ENCODE results near the gene GOLPH3L. TPM values are rescaled to one million over a fixed set of nuclear protein-coding genes. Genes with fewer than 3 reads are reported as not detected.

GOLPH3L gene
- total RNA-seq: 17.1 to 23.2 TPM (median 17.7 TPM) in 3 replicates
- long read RNA-seq, transcript GOLPH3L-201 (5 exons, 2,999 nt): major isoform, 12 of 15 reads
- long read RNA-seq, partial matches to known transcripts: 1 of 15 reads
- long read RNA-seq, other reads (novel, unspliced or antisense): 2 of 15 reads

DNA sequence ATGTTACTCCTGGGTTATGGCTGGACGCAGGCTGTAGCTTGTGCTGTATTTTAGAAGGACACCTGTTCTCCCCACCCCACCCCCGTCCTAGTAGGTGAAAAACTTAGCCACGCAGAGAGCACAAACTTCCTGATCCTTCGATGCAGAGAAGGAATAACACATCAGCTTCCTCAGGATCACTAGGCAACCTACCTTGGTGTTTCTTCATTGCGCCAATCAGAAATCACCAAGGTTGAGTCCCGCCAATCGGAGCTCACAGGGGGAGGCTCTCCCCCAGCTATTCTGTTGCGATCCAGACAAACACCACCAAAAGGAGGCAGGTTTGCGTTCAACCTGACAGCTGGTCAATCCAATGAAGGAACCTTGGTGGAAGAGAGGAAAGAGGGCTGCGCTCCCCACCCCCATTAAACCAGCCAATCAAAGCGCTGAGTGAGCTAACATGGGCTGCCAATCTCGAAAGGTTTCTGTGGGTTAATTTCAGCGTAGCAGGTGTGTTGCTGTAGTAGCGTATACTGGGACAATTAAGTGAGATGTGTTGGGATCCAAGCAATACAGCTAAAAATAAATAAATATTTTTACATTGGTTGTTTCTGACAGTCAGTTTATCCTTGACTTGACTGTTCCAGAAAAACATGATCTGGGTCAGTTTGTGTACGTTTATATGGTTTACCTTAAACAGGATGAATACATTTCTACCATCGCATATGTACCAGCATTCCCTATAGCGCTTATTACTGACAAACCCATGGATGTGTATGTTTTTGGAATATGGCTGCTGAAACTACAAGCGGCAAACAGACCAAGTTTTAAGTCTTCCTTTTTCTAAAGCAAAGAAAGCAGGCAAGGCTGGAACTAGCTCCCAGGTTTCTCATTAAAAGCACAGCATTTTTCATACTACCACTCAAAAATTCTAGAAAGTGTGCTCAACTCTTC, at the start of gene GOLPH3L:
Gene GOLPH3L (minus strand): TSS at position 160 of the 933 bp plus-strand sequence. CDS start 2,316 bp downstream, outside the sequence.
- Mint-ChIP-seq H3K9me3 (ENCODE audit: low read depth) (no peaks in the 10 kb centered on the region), H3K27me3 (ENCODE audit: low read depth) (peaks cover 12% of the 10 kb centered on the region), H3K4me1 (ENCODE audit: low read depth) (peaks cover 20% of the 10 kb centered on the region), H3K36me3 (ENCODE audit: low read depth) (peaks cover 7% of the 10 kb centered on the region), H3K4me3 (ENCODE audit: unreplicated experiment) (peak within 1 kb of the TSS; percentile 88), H3K27ac (ENCODE audit: unreplicated experiment) (peak within 1 kb of the TSS; percentile 92)
- TF ChIP-seq, protein P1, sequence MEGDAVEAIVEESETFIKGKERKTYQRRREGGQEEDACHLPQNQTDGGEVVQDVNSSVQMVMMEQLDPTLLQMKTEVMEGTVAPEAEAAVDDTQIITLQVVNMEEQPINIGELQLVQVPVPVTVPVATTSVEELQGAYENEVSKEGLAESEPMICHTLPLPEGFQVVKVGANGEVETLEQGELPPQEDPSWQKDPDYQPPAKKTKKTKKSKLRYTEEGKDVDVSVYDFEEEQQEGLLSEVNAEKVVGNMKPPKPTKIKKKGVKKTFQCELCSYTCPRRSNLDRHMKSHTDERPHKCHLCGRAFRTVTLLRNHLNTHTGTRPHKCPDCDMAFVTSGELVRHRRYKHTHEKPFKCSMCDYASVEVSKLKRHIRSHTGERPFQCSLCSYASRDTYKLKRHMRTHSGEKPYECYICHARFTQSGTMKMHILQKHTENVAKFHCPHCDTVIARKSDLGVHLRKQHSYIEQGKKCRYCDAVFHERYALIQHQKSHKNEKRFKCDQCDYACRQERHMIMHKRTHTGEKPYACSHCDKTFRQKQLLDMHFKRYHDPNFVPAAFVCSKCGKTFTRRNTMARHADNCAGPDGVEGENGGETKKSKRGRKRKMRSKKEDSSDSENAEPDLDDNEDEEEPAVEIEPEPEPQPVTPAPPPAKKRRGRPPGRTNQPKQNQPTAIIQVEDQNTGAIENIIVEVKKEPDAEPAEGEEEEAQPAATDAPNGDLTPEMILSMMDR (IDR thresholded peaks at IDR 0.05): peak; percentile 59
- DNase-seq (ENCODE audit: low spot score): no peak

DNA sequence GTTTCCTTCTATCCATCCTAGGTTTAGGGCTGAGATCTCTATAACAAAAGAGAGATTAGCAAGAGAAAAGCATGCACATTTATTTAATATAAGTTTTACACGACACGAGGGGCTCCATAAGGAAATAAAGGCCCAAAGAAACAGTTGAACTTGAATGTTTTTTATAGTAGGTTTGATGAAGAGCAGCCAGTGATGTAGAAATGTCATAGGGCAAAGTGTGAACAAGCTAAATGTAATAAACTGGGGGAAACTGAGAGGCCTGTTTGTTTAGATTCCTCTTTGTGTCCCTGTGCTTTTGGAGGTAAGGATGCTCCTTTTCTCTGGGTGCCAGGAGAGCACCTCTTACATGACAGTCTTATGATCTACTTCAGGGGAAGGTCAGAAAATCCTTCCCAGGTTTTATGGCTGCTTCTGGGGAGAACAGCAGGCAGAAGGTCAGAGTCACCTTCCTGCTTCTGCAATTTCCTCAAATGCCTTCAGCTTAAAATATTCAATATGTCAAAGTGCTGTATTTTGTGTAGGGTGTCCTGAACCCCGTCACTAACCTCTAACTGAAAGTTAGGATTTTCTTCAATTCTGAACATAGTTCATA, 33.3 kb upstream of the GOLPH3L start:
- Mint-ChIP-seq H3K4me1 (ENCODE audit: low read depth) (no peaks in the 10 kb centered on the region), H3K27ac (ENCODE audit: unreplicated experiment) (no peak overlapping the region)
- TF ChIP-seq, protein P1 (IDR thresholded peaks at IDR 0.05): no peak

DNA sequence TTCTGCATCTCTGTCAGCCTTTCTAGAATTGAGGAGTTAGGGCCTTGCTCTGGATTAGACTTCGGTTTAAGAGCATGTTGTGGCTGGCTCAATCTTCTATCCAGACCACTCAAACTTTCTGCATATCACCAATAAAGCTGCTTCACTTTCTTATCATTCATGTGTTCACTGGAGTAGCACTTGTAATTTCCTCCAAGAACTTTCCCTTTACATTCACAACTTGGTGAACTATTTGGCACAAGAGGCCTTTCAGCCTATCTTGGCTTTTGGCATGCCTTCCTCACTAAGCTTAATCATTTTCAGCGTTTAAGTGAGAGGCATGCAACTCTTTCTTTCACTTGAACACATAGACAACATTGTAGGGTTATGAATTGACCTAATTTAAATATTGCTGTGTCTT, 27.4 kb upstream of the GOLPH3L start:
- no peak for DNase-seq (ENCODE audit: low spot score)
- Mint-ChIP-seq H3K27ac (ENCODE audit: unreplicated experiment) (no peak overlapping the region), H3K27me3 (ENCODE audit: low read depth) (no peaks in the 10 kb centered on the region), H3K4me3 (ENCODE audit: unreplicated experiment) (no peak overlapping the region), H3K9me3 (ENCODE audit: low read depth) (peaks cover 8% of the 10 kb centered on the region), H3K36me3 (ENCODE audit: low read depth) (no peaks in the 10 kb centered on the region), H3K4me1 (ENCODE audit: low read depth) (no peaks in the 10 kb centered on the region)
- TF ChIP-seq, protein P1 (IDR thresholded peaks at IDR 0.05): no peak

More for the DNA sequence above, 33.3 kb upstream of the GOLPH3L start:
- Mint-ChIP-seq H3K4me3 (ENCODE audit: unreplicated experiment) (no peak overlapping the region), H3K9me3 (ENCODE audit: low read depth) (no peaks in the 10 kb centered on the region), H3K36me3 (ENCODE audit: low read depth) (no peaks in the 10 kb centered on the region), H3K27me3 (ENCODE audit: low read depth) (no peaks in the 10 kb centered on the region)
- no peak for DNase-seq (ENCODE audit: low spot score)

DNA sequence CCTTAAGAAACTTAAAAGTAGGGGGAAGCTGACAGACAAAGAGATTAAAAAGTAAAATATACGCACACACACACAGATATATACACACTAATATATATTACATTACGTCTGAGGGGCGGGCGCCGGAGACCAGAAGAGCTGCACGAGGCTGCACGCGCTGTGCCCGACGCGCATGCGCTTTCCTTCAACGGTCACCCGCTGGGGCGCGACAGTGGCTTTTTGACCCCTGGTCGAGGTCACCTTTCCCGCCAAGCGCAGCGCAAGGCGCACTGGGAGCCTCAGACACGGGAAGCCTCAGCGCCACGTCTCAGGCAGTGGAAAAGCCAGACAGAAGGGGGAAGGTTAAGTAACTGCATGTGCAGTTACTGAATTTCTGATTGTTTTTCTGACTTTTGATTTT, 23.7 kb upstream of the GOLPH3L start, which contains the start of gene HORMAD1:
Gene HORMAD1 (minus strand): TSS at position 193 of the 400 bp plus-strand sequence. CDS start 1,390 bp downstream, outside the sequence.
- Mint-ChIP-seq H3K27me3 (ENCODE audit: low read depth) (no peaks in the 10 kb centered on the region), H3K4me3 (ENCODE audit: unreplicated experiment) (no peak within 1 kb of the TSS), H3K4me1 (ENCODE audit: low read depth) (no peaks in the 10 kb centered on the region), H3K36me3 (ENCODE audit: low read depth) (no peaks in the 10 kb centered on the region), H3K9me3 (ENCODE audit: low read depth) (peaks cover 8% of the 10 kb centered on the region), H3K27ac (ENCODE audit: unreplicated experiment) (no peak within 1 kb of the TSS)
- TF ChIP-seq, protein P1 (IDR thresholded peaks at IDR 0.05): no peak
- no peak for DNase-seq (ENCODE audit: low spot score)

DNA sequence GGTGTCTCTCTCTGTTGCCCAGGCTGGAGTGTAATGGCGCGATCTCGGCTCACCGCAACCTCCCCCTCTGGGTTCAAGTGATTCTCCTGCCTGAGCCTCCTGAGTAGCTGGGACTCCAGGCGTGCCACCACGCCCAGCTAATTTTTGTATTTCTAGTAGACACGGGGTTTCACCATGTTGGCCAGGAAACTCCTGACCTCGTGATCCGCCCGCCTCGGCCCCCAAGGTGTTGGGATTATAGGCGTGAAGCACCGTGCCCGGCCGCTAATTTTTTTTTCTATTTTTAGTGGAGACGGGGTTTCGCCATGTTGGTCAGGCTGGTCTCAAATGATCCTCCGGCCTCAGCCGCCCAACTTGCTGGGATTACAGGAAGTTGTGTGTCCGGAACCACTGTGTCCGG, 23.1 kb upstream of the GOLPH3L start:
- H3K4me1 Mint-ChIP-seq (ENCODE audit: low read depth): no peaks in the 10 kb centered on the region
- H3K9me3 Mint-ChIP-seq (ENCODE audit: low read depth): peaks cover 8% of the 10 kb centered on the region
- no peak overlapping the region for H3K27ac Mint-ChIP-seq (ENCODE audit: unreplicated experiment)
- H3K36me3 Mint-ChIP-seq (ENCODE audit: low read depth): no peaks in the 10 kb centered on the region
- DNase-seq (ENCODE audit: low spot score): no peak
- H3K27me3 Mint-ChIP-seq (ENCODE audit: low read depth): no peaks in the 10 kb centered on the region
- TF ChIP-seq, protein P1 (IDR thresholded peaks at IDR 0.05): no peak
- H3K4me3 Mint-ChIP-seq (ENCODE audit: unreplicated experiment): no peak overlapping the region
